ENCODE results near the gene RSPH4A. TPM values are rescaled to one million over a fixed set of nuclear protein-coding genes. Genes with fewer than 3 reads are reported as not detected.
"Not testable (repeated sequence)": the region's sequence is repeated elsewhere in the genome, so short reads cannot be mapped to it uniquely, and the experiment has no call there.

Gene RSPH4A
- total and polyA plus RNA-seq, 11 donors: 0.12 to 0.42 (median 0.20) TPM; not detected in 2

- Histone ChIP-seq H3K36me3 (peaks cover 0 to 100% (median 79%) of the 10 kb centered on the region in 9 donors), H3K27ac (no peak overlapping the region), H3K4me3 (no peak overlapping the region), H3K9me3 (no peaks in the 10 kb centered on the region), H3K27me3 (no peaks in the 10 kb centered on the region), H3K4me1 (no peaks in the 10 kb centered on the region)
- DNase-seq: no peak
- no peak for TF ChIP-seq CTCF (IDR thresholded peaks at IDR 0.05)
- intact Hi-C loops (cut with DNase I): no loop called here
- ATAC-seq: no peak
Measured at GRCh38 chr6:116586276-116586675, 30.0 kb upstream of the RSPH4A start.

- no peak for ATAC-seq
- 97 to 98% (median 98%) methylated on average over 2 of the region's 2 CpGs for WGBS, 4 donors
- intact Hi-C loops (cut with DNase I): no loop called here
- Histone ChIP-seq H3K4me3 (no peak overlapping the region), H3K36me3 (peaks cover 0 to 100% (median 79%) of the 10 kb centered on the region in 9 donors), H3K27me3 (no peaks in the 10 kb centered on the region), H3K4me1 (no peaks in the 10 kb centered on the region), H3K9me3 (no peaks in the 10 kb centered on the region), H3K27ac (no peak overlapping the region)
- DNase-seq: no peak
- TF ChIP-seq POLR2A (IDR thresholded peaks at IDR 0.05): no peak
- no peak for TF ChIP-seq CTCF (IDR thresholded peaks at IDR 0.05)
Measured at GRCh38 chr6:116586738-116587137, 29.5 kb upstream of the RSPH4A start.

GRCh38 chr6:116595247-116595646 lies 21.0 kb upstream of the RSPH4A start:
- intact Hi-C loops (cut with DNase I): no loop called here
- ATAC-seq (no peak), DNase-seq (no peak)
- Histone ChIP-seq H3K9me3 (no peaks in the 10 kb centered on the region), H3K4me1 (no peaks in the 10 kb centered on the region), H3K36me3 (peaks cover 0 to 91% (median 60%) of the 10 kb centered on the region in 9 donors), H3K4me3 (no peak overlapping the region), H3K27ac (no peak overlapping the region), H3K27me3 (no peaks in the 10 kb centered on the region)
- WGBS, 4 donors: 89 to 97% (median 90%) methylated on average over 3 of the region's 3 CpGs
- no peak for TF ChIP-seq CTCF (IDR thresholded peaks at IDR 0.05)
- TF ChIP-seq POLR2A (IDR thresholded peaks at IDR 0.05): no peak

- H3K9me3 ChIP-seq: no peaks in the 10 kb centered on the region
- ATAC-seq: no peak
- H3K27ac ChIP-seq: no peak overlapping the region
- no peak for TF ChIP-seq CTCF (IDR thresholded peaks at IDR 0.05)
- no peak for DNase-seq
- intact Hi-C loops (cut with DNase I): no loop called here
- no peak overlapping the region for H3K4me3 ChIP-seq
- H3K36me3 ChIP-seq: peaks cover 0 to 88% (median 44%) of the 10 kb centered on the region in 9 donors
- WGBS, 4 donors: 74 to 83% (median 77%) methylated on average over 4 of the region's 4 CpGs
- H3K27me3 ChIP-seq: no peaks in the 10 kb centered on the region
- no peaks in the 10 kb centered on the region for H3K4me1 ChIP-seq
Measured at GRCh38 chr6:116596815-116597214, 19.5 kb upstream of the RSPH4A start.

GRCh38 chr6:116603916-116604315 lies 12.4 kb upstream of the RSPH4A start:
- 87 to 96% (median 94%) methylated on average over 3 of the region's 3 CpGs for WGBS, 4 donors
- H3K27ac ChIP-seq; H3K4me1 ChIP-seq; H3K9me3 ChIP-seq; H3K27me3 ChIP-seq; intact Hi-C loops (cut with DNase I); ATAC-seq; DNase-seq; H3K4me3 ChIP-seq: not testable (repeated sequence)
- peaks cover 0 to 36% (median 4%) of the 10 kb centered on the region in 9 donors for H3K36me3 ChIP-seq

GRCh38 chr6:116604868-116605267 lies 11.4 kb upstream of the RSPH4A start:
- DNase-seq; intact Hi-C loops (cut with DNase I); H3K27me3 ChIP-seq; H3K4me3 ChIP-seq; H3K27ac ChIP-seq; ATAC-seq; H3K4me1 ChIP-seq; H3K9me3 ChIP-seq: not testable (repeated sequence)
- WGBS, 4 donors: 89 to 95% (median 93%) methylated on average over 3 of the region's 3 CpGs
- peaks cover 0 to 28% (median 4%) of the 10 kb centered on the region in 9 donors for H3K36me3 ChIP-seq
